HG02870 (cell line): ENCODE measurements around the gene TMEM273.

Experiments used
- ATAC-seq: cut with Tn5 transposase; IDR thresholded peaks from one replicate; pipeline ENCODE4 v1.9.1; 2021; ENCODE audit warnings: mild to moderate bottlenecking, moderate library complexity; ENCODE audit not compliant: unreplicated experiment

Gene TMEM273

DNA sequence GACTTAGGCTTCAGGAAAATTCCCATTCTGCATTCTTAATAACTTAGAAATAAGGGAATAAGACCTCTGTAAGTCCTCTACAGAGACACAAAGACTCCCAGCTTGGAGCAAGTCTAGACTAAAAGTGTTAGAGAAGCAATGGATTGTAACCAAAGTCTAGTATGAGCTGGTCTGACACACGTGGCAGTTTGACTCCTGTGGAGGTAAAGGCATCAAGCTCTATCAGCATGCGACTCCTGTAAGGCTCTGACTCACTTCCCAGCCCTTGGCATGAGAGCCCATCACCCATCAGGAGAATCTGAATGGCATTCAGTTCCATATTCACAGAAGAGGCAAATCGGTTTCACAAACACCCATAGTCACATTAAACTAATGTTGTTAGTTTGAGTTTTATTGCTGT lies 68.4 kb downstream of the TMEM273 start:
- ATAC-seq = no peak

GRCh38 chr10:49118430-49119074 lies 69.6 kb downstream of the TMEM273 start:
- no peak for ATAC-seq

GRCh38 chr10:49117376-49118070 lies 70.7 kb downstream of the TMEM273 start:
- no peak for ATAC-seq

GRCh38 chr10:49116509-49117375 lies 71.4 kb downstream of the TMEM273 start:
- no peak for ATAC-seq

DNA sequence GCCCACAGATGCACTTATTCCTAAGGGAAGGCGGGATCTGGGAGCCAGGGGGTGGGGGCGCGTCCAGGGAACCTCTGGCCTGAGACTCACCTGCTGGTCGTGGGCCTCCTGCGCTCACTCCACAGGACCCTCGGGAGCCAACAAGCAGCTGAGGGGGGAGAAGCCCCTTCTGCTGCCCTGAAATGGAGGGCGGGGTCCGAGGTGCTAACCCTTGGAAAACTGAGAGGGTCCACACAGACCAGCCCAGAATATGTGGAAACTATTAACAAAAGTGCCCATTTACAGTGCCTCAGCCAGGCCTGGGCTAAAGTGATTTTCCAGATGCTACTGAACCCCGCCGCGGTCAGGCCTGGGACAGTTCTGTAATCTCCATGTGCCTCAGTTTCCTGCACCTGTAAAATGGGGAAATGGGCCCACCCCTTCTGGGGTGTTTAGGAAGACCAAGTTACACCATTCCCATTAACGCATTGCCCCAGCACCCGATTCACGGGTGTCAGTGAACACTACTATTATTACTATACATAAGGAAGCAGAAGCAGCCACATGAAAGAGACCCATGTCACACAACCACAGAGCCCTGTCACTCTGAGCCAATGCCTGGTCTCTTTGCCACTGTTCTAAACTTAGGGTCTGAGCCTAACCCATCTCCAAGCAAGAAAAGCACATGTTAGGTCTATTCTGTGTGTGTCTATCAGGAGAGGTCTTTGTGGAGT lies 72.2 kb downstream of the TMEM273 start:
- no peak for ATAC-seq

GRCh38 chr10:49115015-49115795 lies 73.0 kb downstream of the TMEM273 start, which contains the start of gene VSTM4:
Gene VSTM4, minus strand, starts transcription at chr10:49115522. Its CDS starts 37 bp downstream, at chr10:49115485.
- ATAC-seq = no peak

- ATAC-seq = no peak
These were observed 73.5 kb downstream of the TMEM273 start for GRCh38 chr10:49114718-49115014.

- no peak for ATAC-seq
These were observed 74.5 kb downstream of the TMEM273 start for GRCh38 chr10:49113741-49114141.

DNA sequence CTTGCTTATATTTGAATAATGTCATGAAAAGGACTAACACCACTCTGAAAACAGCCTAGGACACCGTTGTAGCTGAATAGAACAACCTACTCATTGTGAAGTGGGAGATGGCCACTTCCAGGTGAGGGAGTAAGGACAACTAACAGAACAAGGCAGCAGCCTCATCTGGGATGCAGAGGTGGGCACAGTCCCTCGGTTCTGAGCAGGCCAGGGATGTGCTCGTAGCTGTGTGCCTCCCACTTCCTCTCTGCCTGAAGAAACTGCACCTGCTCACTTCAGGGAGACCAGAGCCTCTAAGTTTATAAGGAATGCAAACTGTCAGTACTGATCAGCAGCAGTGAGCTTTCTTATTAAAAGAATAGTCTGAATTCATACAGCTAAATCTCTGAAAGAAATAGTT lies 75.3 kb downstream of the TMEM273 start:
- ATAC-seq = no peak

DNA sequence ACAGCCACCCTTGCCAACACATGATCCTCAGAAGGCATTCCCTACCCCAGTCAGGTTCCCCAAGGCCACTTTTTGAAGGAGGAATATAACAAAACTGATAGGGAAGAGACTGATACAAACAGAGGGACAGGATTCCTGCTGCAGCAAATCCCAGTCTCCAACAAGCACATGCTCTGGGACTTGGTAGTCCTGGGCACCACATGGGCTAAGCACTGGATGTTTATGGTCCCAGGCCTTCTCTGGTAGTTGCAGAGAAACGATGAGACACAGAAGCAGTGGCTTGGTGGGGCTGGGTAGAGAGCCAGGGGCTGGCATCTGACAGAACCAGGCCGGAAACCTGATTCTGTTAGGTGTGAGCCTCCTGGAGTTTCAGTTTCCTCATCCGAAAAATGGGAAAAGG lies 76.1 kb downstream of the TMEM273 start:
- no peak for ATAC-seq

GRCh38 chr10:49111320-49111698 lies 76.9 kb downstream of the TMEM273 start:
- ATAC-seq = no peak

- no peak for ATAC-seq
These were observed 77.4 kb downstream of the TMEM273 start for GRCh38 chr10:49110684-49111319.

DNA sequence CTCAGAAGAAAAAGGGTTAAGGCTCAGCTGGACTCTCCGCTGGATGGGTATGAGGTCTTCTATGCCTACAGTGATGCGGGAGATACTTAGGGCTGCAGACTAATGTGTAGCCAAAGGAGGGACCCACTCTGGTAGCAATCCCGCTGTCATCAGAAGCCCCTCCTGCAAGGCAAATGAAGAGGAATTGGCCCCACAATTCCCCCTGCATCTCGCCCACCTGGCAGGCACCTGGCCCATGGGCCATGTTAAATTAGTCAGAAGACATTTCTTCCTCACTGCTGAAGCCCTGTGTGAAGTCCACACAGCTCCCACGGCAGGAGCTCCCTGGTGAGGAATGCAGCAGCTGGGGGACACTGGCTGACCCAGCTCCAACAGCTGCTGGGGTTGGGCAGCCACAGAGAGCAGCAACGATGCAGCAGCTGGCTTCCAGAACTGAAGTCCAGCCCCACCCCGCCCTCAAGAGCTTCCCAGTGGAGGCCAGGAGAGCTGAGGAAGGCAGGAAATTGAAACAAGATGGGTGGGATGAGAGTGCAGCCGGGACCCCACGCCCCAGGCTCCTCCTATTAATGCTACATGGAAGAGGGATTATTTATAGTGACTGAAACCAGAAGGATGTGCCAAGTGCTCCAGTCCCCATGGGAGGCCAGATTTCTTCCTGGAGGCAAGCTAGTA lies 78.4 kb downstream of the TMEM273 start:
- no peak for ATAC-seq

DNA sequence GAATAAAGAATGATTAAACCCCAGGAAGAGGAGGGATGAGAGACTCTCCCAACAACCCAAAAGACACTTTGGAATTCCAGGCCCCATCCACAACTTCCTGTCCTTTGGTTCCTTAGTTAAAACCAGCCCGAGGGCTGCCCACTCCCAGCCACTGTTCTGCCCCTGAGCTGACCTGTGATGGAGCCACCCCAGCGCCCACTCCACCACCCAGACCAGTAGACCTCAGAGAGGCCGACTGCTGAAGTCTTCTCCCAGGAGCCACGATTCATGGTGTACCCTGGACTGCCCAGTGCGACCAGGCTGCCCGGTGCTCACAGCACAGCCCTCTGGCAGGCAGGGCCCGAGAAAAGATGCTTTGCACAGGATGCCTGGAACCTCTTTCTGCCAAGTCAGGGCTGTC lies 79.5 kb downstream of the TMEM273 start:
- ATAC-seq = no peak

DNA sequence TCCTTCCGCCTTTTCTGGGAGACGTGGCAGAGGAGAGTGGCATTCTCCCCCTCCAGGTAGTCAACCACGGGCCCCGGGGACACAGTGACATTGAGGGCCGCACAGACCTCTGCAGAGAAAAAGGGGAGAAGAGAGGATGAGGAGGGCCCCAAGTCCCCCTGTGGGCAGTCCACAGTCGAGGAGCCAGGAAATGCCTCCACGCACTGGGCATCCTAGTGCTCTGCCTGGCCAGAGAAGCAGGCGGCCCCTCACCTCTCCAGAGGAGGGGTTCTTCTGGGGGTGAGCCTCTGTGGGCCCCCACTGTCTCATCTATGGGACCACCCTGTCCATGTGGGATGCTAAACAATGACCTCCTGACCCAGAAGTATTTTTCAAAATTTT lies 80.3 kb downstream of the TMEM273 start:
- ATAC-seq = no peak

- ATAC-seq = no peak
These were observed 80.9 kb downstream of the TMEM273 start for GRCh38 chr10:49107111-49107886.

- ATAC-seq = no peak
These were observed 81.7 kb downstream of the TMEM273 start for GRCh38 chr10:49106451-49106850.

DNA sequence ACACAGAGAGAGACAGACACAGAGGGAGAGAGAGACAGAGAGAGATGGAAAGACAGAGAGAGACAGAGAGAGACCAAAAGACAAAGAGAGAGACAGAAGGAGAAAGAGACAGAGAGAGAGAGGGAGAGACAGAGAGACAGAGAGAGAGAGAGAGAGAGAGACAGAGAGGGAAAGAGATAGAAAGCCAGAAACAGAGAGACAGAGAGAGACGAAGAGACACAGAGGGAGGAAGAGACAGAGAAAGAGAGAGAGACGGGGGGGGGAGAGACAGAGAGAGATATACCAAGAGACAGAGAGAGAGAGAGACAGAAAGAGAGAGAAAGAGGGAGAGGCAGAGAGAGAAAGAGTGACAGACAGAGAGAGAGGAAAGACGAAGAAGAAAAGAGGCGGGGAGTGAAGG lies 83.1 kb downstream of the TMEM273 start:
- ATAC-seq = no peak
